Endometrium (tissue), 2 donors: ENCODE data around the gene HNRNPU.

Source experiments
- FAIRE-seq: peaks from 2 replicates; lab custom pipeline; 2012; peaks lifted over from hg19 to GRCh38; lab: Jason Lieb, UNC
- donor health status: control.
- donor health status: control.

Gene HNRNPU

GRCh38 chr1:244864253-244865027 is at the start of gene HNRNPU:
TSS of gene HNRNPU (minus strand) at chr1:244864543. CDS start at chr1:244864307, 236 bp downstream.
- FAIRE-seq = peak; percentile 35

GRCh38 chr1:244913806-244914205 is 49.5 kb upstream of the HNRNPU start:
- FAIRE-seq = no peak

- FAIRE-seq = no peak
Observed at GRCh38 chr1:244904119-244904518, 39.8 kb upstream of the HNRNPU start.

- no peak for FAIRE-seq
Observed at GRCh38 chr1:244901400-244902015, 37.2 kb upstream of the HNRNPU start.

- no peak for FAIRE-seq
Observed at GRCh38 chr1:244897476-244898254, 33.3 kb upstream of the HNRNPU start.

- no peak for FAIRE-seq
Observed at GRCh38 chr1:244896550-244896949, 32.2 kb upstream of the HNRNPU start.

- FAIRE-seq = no peak
Observed at GRCh38 chr1:244893836-244894235, 29.5 kb upstream of the HNRNPU start.

GRCh38 chr1:244887281-244887680 is 22.9 kb upstream of the HNRNPU start:
- no peak for FAIRE-seq

GRCh38 chr1:244881552-244882280 is 17.4 kb upstream of the HNRNPU start:
- no peak for FAIRE-seq

- FAIRE-seq = no peak
Observed at GRCh38 chr1:244878681-244879080, 14.3 kb upstream of the HNRNPU start.

- FAIRE-seq = no peak
Observed at GRCh38 chr1:244876228-244876910, 12.0 kb upstream of the HNRNPU start.

GRCh38 chr1:244874974-244875579 is 10.7 kb upstream of the HNRNPU start:
- FAIRE-seq = no peak

GRCh38 chr1:244869950-244870349 is 5.6 kb upstream of the HNRNPU start:
- no peak for FAIRE-seq

- no peak for FAIRE-seq
Observed at GRCh38 chr1:244869364-244869827, 5.1 kb upstream of the HNRNPU start.

- FAIRE-seq = no peak
Observed at GRCh38 chr1:244868484-244869363, 4.4 kb upstream of the HNRNPU start.

GRCh38 chr1:244866355-244866754 is 2.0 kb upstream of the HNRNPU start:
- no peak for FAIRE-seq

GRCh38 chr1:244865820-244866219 is 1.5 kb upstream of the HNRNPU start:
- FAIRE-seq = no peak

- no peak for FAIRE-seq
Observed at GRCh38 chr1:244865028-244865371, 657 bp upstream of the HNRNPU start.

GRCh38 chr1:244863491-244864252 is 671 bp downstream of the HNRNPU start:
- no peak for FAIRE-seq
